GM18517 (cell line): ENCODE data around the gene SLC4A4.

Experiments used
- ATAC-seq: cut with Tn5 transposase; IDR thresholded peaks from one replicate; pipeline ENCODE4 v1.9.1; 2021; ENCODE audit warnings: mild to moderate bottlenecking, moderate library complexity; ENCODE audit not compliant: unreplicated experiment

The SLC4A4 gene

GRCh38 chr4:71338846-71339593 is at the start of gene SLC4A4:
Gene SLC4A4, plus strand, starts transcription at chr4:71339020.
- ATAC-seq, result peak; percentile 100

GRCh38 chr4:71290074-71290473 is 48.7 kb upstream of the SLC4A4 start:
- ATAC-seq, result no peak

- no peak for ATAC-seq
Measured at GRCh38 chr4:71290476-71290875, 48.3 kb upstream of the SLC4A4 start.

- no peak for ATAC-seq
Measured at GRCh38 chr4:71292228-71292627, 46.6 kb upstream of the SLC4A4 start.

- no peak for ATAC-seq
Measured at GRCh38 chr4:71293705-71294104, 45.1 kb upstream of the SLC4A4 start.

GRCh38 chr4:71294301-71294700 is 44.5 kb upstream of the SLC4A4 start:
- ATAC-seq, result no peak

- no peak for ATAC-seq
Measured at GRCh38 chr4:71296945-71297344, 41.9 kb upstream of the SLC4A4 start.

- ATAC-seq, result no peak
Measured at GRCh38 chr4:71300362-71300761, 38.5 kb upstream of the SLC4A4 start.

GRCh38 chr4:71300964-71301363 is 37.9 kb upstream of the SLC4A4 start:
- ATAC-seq, result no peak

- no peak for ATAC-seq
Measured at GRCh38 chr4:71303287-71303686, 35.5 kb upstream of the SLC4A4 start.

- ATAC-seq, result no peak
Measured at GRCh38 chr4:71303850-71304249, 35.0 kb upstream of the SLC4A4 start.

- ATAC-seq, result no peak
Measured at GRCh38 chr4:71304289-71304850, 34.5 kb upstream of the SLC4A4 start.

GRCh38 chr4:71307729-71308128 is 31.1 kb upstream of the SLC4A4 start:
- ATAC-seq, result no peak

GRCh38 chr4:71322425-71322824 is 16.4 kb upstream of the SLC4A4 start:
- ATAC-seq, result no peak

GRCh38 chr4:71333368-71333767 is 5.5 kb upstream of the SLC4A4 start:
- no peak for ATAC-seq

GRCh38 chr4:71333960-71334359 is 4.9 kb upstream of the SLC4A4 start:
- ATAC-seq, result no peak

GRCh38 chr4:71334465-71334882 is 4.3 kb upstream of the SLC4A4 start:
- no peak for ATAC-seq

GRCh38 chr4:71343670-71344466 is 5.0 kb downstream of the SLC4A4 start:
- no peak for ATAC-seq

GRCh38 chr4:71346710-71347109 is 7.9 kb downstream of the SLC4A4 start:
- no peak for ATAC-seq

GRCh38 chr4:71348586-71348985 is 9.8 kb downstream of the SLC4A4 start:
- ATAC-seq, result no peak

GRCh38 chr4:71355045-71355444 is 16.2 kb downstream of the SLC4A4 start:
- ATAC-seq, result no peak

GRCh38 chr4:71355971-71356370 is 17.2 kb downstream of the SLC4A4 start:
- no peak for ATAC-seq
